EH (cell line): Measurements from ENCODE around the gene STAP1.
"Not testable (repeated sequence)": the region's sequence is repeated elsewhere in the genome, so short reads cannot be mapped to it uniquely, and the experiment has no call there.

Experiments
- DNase-seq: peaks from one replicate; pipeline ENCODE4 v3.0.0-alpha.2; 2015; ENCODE audit warnings: low read depth

STAP1 gene

DNA sequence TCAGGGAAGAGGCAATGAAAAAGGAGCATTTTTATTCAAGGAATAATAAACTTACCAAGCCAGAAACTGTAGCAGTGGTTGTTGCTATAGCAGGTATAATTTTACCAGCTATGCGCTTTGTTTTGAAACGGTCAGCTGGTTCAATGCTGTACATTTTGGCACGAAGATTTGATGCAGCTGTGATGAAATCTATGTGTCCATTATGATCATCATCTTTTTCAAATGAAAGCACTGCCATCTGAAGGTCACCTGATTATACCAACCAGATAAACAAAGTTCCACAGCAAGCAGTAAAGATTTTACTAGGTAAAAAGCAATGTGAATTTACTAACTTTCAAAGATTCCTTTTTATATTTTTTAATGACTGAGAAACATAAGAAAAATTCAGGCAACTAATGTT lies 66.4 kb downstream of the STAP1 start:
- no peak for DNase-seq

DNA sequence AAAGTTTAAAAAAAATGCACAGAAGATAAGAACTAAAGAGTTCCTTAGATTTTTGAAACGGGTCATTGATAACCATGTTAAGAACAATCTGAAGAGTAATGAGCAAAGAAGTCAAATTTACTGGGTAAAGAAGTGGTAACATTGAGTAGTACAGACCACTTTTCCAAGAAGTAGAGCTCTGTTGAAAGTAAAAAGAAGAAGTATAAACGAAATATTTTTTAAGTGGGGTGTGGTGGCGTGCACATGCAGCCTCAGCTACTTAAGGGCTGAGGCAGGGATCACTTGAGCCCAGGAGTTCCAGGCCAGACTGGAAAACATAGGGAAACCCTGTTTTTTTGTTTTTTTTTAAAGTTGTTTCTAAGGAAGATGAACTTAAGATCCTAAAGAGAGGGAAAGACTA lies 74.0 kb downstream of the STAP1 start:
- no peak for DNase-seq

DNA sequence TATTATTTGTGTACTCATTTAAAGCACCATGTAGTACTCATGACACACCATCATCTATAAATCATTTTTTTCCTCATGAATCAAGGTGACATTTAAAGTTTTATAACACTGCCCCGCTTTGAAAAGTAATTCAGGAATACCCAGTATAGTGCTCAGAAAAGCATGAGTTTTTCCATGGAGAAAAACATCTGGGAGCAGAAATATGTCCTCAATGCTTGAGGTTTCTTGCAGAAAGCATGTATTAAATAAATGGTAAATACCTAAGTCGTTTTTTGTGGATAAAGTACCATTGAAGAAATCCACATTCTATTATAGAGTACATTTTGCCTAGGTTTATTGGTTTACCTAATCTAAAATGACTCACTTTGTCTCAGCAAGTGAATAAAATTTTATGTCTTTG lies 76.2 kb downstream of the STAP1 start:
- DNase-seq = no peak

DNA sequence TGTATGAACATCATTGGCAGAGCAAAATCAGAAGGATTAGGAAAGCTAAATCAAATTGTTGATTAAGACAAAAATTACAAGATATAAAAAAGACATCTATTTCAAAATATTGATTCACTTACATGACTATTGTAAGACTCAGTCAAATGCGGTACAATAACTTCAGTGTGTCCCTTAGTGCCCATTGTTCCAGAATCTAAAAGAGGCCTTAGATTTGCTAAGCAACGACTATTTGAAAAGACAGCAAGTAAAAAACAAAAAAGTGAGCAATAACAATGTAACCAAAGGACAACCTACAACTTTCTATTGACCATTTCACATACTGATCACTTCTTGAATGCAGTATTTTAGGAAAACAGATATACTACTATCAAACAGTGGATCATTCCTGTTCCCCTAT lies 76.8 kb downstream of the STAP1 start:
- DNase-seq = no peak

DNA sequence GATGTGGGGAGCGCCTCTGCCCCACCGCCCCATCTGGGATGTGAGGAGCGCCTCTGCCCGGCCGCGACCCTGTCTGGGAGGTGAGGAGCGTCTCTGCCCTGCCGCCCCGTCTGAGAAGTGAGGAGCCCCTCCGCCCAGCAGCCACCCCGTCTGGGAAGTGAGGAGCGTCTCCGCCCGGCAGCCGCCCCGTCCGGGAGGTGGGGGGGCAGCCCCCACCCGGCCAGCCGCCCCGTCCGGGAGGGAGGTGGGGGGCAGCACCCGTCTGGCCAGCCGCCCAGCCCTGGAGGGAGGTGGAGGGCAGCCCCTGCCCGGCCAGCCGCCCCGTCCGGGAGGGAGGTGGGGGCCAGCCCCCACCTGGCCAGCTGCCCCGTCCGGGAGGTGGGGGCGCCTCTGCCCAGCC lies 78.5 kb downstream of the STAP1 start:
- DNase-seq = not testable (repeated sequence)

DNA sequence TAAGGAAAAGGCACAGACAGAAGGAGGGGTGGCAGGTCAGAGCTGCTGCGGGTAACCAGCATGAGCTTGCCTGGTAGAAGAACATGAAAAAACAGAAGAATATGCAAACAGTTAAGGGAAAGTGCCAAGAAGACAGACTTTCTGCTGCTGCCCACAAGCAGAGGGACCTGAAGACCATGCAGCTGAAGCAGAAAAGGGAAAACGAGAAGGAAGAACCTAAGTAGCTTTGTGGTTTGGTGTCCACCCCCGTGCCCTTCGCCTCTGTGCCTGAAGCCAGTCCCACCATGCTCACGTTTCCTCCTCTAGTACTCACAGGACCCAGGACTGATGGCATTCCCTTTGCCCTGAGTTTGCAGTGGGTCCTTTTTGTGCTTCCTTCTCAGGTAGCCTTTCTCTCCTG lies 79.6 kb downstream of the STAP1 start:
- DNase-seq = no peak

DNA sequence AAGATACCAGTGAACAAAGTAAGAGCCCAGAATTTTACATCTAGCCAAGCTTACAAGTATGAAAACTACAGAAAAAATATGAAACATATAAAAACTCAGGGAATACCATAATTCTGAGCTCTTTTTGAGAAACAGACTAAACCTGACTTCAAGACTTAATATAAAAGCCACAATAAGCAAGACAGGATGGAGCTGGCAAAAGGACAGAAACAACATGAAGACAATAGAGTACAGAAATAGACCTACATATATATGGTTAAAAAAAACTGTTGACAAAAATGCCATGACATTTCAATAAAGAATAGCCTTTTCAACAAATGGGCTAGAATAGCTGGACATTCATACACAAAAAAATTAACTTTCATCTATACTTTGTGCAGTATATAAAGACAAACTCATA lies 93.0 kb downstream of the STAP1 start:
- no peak for DNase-seq
